Measurements from ENCODE around the gene PPP1R1C. TPM values are rescaled to one million over a fixed set of nuclear protein-coding genes. Genes with fewer than 3 reads are reported as not detected.

The PPP1R1C gene
- polyA plus RNA-seq, 1 donor from 2014 or later, result not detected

GRCh38 chr2:182080493-182080892, 94.8 kb downstream of the PPP1R1C start:
- Histone ChIP-seq H3K79me2 (replicated peaks; ENCODE audit: insufficient read depth, low read length) (no peaks in the 10 kb centered on the region), H3K36me3 (ENCODE audit: insufficient read depth, low read length) (no peaks in the 10 kb centered on the region), H3K9me2 (ENCODE audit: insufficient read depth, low read length) (no peaks in the 10 kb centered on the region), H3K4me3 (ENCODE audit: low read length) (no peak overlapping the region), H3F3A (ENCODE audit: insufficient read depth, low read length, poor library complexity, severe bottlenecking) (no peaks in the 10 kb centered on the region), H4K20me1 (ENCODE audit: insufficient read depth) (no peaks in the 10 kb centered on the region), H3K4me2 (ENCODE audit: low read length) (no peak overlapping the region), H3K27ac (ENCODE audit: low read length) (no peak overlapping the region), H3K9ac (ENCODE audit: low read length) (no peak overlapping the region), H2AFZ (ENCODE audit: low read depth, low read length) (no peak overlapping the region), H3K9me3 (ENCODE audit: low read length) (no peaks in the 10 kb centered on the region), H3K27me3 (ENCODE audit: insufficient read depth, low read depth, low read length) (no peaks in the 10 kb centered on the region)
- no peak for TF ChIP-seq TAF1 (IDR thresholded peaks at IDR 0.05; ENCODE audit: low read depth)
- TF ChIP-seq, protein P1, sequence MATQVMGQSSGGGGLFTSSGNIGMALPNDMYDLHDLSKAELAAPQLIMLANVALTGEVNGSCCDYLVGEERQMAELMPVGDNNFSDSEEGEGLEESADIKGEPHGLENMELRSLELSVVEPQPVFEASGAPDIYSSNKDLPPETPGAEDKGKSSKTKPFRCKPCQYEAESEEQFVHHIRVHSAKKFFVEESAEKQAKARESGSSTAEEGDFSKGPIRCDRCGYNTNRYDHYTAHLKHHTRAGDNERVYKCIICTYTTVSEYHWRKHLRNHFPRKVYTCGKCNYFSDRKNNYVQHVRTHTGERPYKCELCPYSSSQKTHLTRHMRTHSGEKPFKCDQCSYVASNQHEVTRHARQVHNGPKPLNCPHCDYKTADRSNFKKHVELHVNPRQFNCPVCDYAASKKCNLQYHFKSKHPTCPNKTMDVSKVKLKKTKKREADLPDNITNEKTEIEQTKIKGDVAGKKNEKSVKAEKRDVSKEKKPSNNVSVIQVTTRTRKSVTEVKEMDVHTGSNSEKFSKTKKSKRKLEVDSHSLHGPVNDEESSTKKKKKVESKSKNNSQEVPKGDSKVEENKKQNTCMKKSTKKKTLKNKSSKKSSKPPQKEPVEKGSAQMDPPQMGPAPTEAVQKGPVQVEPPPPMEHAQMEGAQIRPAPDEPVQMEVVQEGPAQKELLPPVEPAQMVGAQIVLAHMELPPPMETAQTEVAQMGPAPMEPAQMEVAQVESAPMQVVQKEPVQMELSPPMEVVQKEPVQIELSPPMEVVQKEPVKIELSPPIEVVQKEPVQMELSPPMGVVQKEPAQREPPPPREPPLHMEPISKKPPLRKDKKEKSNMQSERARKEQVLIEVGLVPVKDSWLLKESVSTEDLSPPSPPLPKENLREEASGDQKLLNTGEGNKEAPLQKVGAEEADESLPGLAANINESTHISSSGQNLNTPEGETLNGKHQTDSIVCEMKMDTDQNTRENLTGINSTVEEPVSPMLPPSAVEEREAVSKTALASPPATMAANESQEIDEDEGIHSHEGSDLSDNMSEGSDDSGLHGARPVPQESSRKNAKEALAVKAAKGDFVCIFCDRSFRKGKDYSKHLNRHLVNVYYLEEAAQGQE (IDR thresholded peaks at IDR 0.05; ENCODE audit: borderline replicate concordance), result no peak
- TF ChIP-seq SMC3 (conservative IDR thresholded peaks at IDR 0.05; ENCODE audit: poor library complexity), result no peak
- no peak for TF ChIP-seq EP300 (conservative IDR thresholded peaks at IDR 0.05; ENCODE audit: poor library complexity, severe bottlenecking)
- TF ChIP-seq EZH2 (IDR thresholded peaks at IDR 0.05; ENCODE audit: borderline replicate concordance, insufficient read depth, low read length, poor library complexity, severe bottlenecking), result no peak
- TF ChIP-seq CTCF (IDR thresholded peaks at IDR 0.05; ENCODE audit: poor library complexity, severe bottlenecking), result no peak
- no peak for TF ChIP-seq MXI1 (conservative IDR thresholded peaks at IDR 0.05; ENCODE audit: poor library complexity, severe bottlenecking)
- TF ChIP-seq RAD21 (conservative IDR thresholded peaks at IDR 0.05), result no peak
- TF ChIP-seq POLR2AphosphoS5 (IDR thresholded peaks at IDR 0.05), result no peak

- Histone ChIP-seq H3K9me2 (ENCODE audit: insufficient read depth, low read length) (no peaks in the 10 kb centered on the region), H3K27me3 (ENCODE audit: insufficient read depth, low read depth, low read length) (no peaks in the 10 kb centered on the region), H3K4me3 (ENCODE audit: low read length) (no peak overlapping the region), H3K36me3 (ENCODE audit: insufficient read depth, low read length) (no peaks in the 10 kb centered on the region), H3K9ac (ENCODE audit: low read length) (no peak overlapping the region), H3K79me2 (replicated peaks; ENCODE audit: insufficient read depth, low read length) (no peaks in the 10 kb centered on the region), H3F3A (ENCODE audit: insufficient read depth, low read length, poor library complexity, severe bottlenecking) (no peaks in the 10 kb centered on the region), H3K4me2 (ENCODE audit: low read length) (no peak overlapping the region), H4K20me1 (ENCODE audit: insufficient read depth) (no peaks in the 10 kb centered on the region), H3K9me3 (ENCODE audit: low read length) (no peaks in the 10 kb centered on the region), H3K27ac (ENCODE audit: low read length) (no peak overlapping the region), H2AFZ (ENCODE audit: low read depth, low read length) (no peak overlapping the region)
- no peak for TF ChIP-seq EP300 (conservative IDR thresholded peaks at IDR 0.05; ENCODE audit: poor library complexity, severe bottlenecking)
- no peak for TF ChIP-seq SMC3 (conservative IDR thresholded peaks at IDR 0.05; ENCODE audit: poor library complexity)
- TF ChIP-seq, protein P1 (IDR thresholded peaks at IDR 0.05; ENCODE audit: borderline replicate concordance), result no peak
- TF ChIP-seq POLR2AphosphoS5 (IDR thresholded peaks at IDR 0.05), result no peak
- TF ChIP-seq CTCF (IDR thresholded peaks at IDR 0.05; ENCODE audit: poor library complexity, severe bottlenecking), result no peak
- TF ChIP-seq MXI1 (conservative IDR thresholded peaks at IDR 0.05; ENCODE audit: poor library complexity, severe bottlenecking), result no peak
- no peak for TF ChIP-seq TAF1 (IDR thresholded peaks at IDR 0.05; ENCODE audit: low read depth)
- TF ChIP-seq RAD21 (conservative IDR thresholded peaks at IDR 0.05), result no peak
- no peak for TF ChIP-seq EZH2 (IDR thresholded peaks at IDR 0.05; ENCODE audit: borderline replicate concordance, insufficient read depth, low read length, poor library complexity, severe bottlenecking)
These were observed 96.1 kb downstream of the PPP1R1C start for GRCh38 chr2:182081602-182082260.

All from neural cell (in vitro differentiated cells).